ENCODE results near the gene STAC. TPM values are rescaled to one million over a fixed set of nuclear protein-coding genes. Genes with fewer than 3 reads are reported as not detected.
"Not testable (repeated sequence)": the region's sequence is repeated elsewhere in the genome, so short reads cannot be mapped to it uniquely, and the experiment has no call there.

Gene STAC
- total RNA-seq, 1 experiment from 2014 or later: 2.2 TPM

- DNase-seq (ENCODE audit: low read depth, low spot score): no peak
- in situ Hi-C loops (cut with HindIII; ENCODE audit: low pct_unique_long_range_greater_than_20kb, low sequenced_read_pairs): no loop called here
Measured at GRCh38 chr3:36403661-36404060, 23.4 kb downstream of the STAC start.

GRCh38 chr3:36405190-36405589 is 24.9 kb downstream of the STAC start:
- in situ Hi-C loops (cut with HindIII; ENCODE audit: low pct_unique_long_range_greater_than_20kb, low sequenced_read_pairs): no loop called here
- no peak for DNase-seq (ENCODE audit: low read depth, low spot score)

DNA sequence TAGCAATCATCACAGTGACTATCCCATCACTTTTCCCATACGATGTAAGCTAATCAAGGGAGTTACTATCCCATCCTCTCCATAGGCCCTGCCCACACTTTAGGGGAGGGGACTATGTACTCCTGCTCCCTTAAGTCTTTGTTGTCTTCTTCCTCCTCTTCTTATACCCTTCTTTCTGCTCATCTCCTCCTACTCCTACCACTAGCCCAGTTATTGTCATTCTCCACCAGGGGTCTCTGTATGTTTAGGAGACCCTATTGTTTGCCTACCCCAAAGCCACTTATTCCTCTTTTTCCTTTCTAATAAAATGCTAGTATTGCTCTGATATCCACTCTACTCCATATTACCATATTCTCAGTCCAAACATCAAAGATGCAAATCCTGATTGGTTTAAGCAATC is 27.8 kb downstream of the STAC start:
- DNase-seq (ENCODE audit: low read depth, low spot score): peak; percentile 17
- in situ Hi-C loops (cut with HindIII; ENCODE audit: low pct_unique_long_range_greater_than_20kb, low sequenced_read_pairs): no loop called here

- in situ Hi-C loops (cut with HindIII; ENCODE audit: low pct_unique_long_range_greater_than_20kb, low sequenced_read_pairs): no loop called here
- DNase-seq (ENCODE audit: low read depth, low spot score): no peak
Measured at GRCh38 chr3:36409862-36410261, 29.6 kb downstream of the STAC start.

DNA sequence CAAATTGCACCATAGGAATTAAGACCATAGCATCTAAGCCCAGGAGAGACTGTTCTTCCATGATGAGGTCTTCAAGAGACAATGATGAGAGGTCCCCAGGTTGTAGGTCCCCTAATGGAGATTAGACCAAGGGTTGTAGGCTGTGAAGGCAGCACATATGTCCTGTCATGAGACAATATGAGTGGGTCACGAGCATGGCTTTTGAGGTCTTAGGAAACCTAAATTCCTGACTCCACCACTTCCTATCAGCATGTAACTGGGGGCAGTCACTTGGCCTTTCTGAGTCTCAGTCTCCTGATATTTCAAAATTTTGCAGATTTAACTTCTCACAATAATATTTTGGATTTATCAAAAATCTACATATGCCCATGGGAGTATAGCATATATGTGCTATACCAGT is 31.3 kb downstream of the STAC start:
- in situ Hi-C loops (cut with HindIII; ENCODE audit: low pct_unique_long_range_greater_than_20kb, low sequenced_read_pairs): no loop called here
- DNase-seq (ENCODE audit: low read depth, low spot score): no peak

DNA sequence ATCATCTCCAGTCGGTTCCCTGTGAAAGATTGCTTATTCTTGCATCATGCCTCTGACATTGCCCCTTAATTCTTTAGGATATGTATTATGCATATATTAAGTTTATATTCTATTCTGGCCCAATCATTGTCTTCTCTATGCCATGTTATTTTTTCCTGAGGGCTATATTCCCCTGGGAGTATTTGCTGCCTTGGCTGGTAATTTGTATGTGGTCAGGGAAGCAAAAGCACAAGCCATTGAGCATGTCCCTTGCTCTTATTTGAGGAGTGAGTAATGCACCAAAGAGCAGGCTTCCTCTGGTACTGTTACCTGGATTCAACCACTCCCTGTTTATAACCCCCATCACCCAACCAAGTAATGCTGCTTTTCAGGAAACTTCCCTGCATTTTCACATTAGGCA is 36.3 kb downstream of the STAC start:
- in situ Hi-C loops (cut with HindIII; ENCODE audit: low pct_unique_long_range_greater_than_20kb, low sequenced_read_pairs): no loop called here
- no peak for DNase-seq (ENCODE audit: low read depth, low spot score)

- in situ Hi-C loops (cut with HindIII; ENCODE audit: low pct_unique_long_range_greater_than_20kb, low sequenced_read_pairs): no loop called here
- DNase-seq (ENCODE audit: low read depth, low spot score): no peak
Measured at GRCh38 chr3:36417237-36417636, 36.9 kb downstream of the STAC start.

DNA sequence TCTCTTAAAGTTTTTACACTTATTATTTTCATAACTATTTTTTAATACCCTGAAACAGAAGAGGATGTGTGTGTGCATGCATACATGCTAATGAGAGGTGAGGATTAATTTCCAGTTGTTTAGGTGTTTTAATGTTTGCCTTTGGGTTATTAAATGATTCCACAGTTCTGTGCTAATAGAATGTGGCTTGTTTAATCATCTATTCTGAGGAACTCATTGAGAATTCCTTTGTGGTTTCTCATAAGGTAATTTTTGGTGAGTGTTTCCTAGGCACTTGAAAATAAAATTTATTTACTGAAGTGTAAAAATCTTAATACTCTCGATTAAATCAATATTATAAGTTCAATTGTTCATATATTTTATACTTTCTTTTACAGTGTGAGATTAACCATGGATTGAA is 38.0 kb downstream of the STAC start:
- in situ Hi-C loops (cut with HindIII; ENCODE audit: low pct_unique_long_range_greater_than_20kb, low sequenced_read_pairs): no loop called here
- DNase-seq (ENCODE audit: low read depth, low spot score): no peak

GRCh38 chr3:36428445-36428844 is 48.1 kb downstream of the STAC start:
- in situ Hi-C loops (cut with HindIII; ENCODE audit: low pct_unique_long_range_greater_than_20kb, low sequenced_read_pairs): no loop called here

GRCh38 chr3:36429986-36430485 is 49.7 kb downstream of the STAC start:
- in situ Hi-C loops (cut with HindIII; ENCODE audit: low pct_unique_long_range_greater_than_20kb, low sequenced_read_pairs): no loop called here
- DNase-seq (ENCODE audit: low read depth, low spot score): no peak

More at GRCh38 chr3:36428445-36428844, 48.1 kb downstream of the STAC start:
- no peak for DNase-seq (ENCODE audit: low read depth, low spot score)

DNA sequence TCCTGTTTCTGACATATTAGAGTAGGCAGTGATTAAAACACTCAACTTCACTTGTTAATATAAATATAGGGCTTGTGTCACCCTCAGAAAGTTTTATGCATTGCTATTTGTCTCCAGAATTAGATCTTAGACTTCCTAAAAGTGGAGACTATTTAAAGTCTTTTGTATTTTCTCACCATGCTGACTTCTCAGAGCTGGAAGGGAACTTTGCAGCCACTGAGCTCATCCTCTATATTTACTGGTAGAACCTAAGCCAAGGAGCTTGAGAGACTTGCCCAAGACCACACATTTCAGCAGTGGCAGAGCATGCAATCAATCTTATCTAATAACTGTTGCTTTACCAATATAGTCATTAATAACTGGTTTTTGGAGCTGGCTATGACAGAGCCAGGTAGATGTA is 53.2 kb downstream of the STAC start:
- DNase-seq (ENCODE audit: low read depth, low spot score): no peak
- in situ Hi-C loops (cut with HindIII; ENCODE audit: low pct_unique_long_range_greater_than_20kb, low sequenced_read_pairs): no loop called here

DNA sequence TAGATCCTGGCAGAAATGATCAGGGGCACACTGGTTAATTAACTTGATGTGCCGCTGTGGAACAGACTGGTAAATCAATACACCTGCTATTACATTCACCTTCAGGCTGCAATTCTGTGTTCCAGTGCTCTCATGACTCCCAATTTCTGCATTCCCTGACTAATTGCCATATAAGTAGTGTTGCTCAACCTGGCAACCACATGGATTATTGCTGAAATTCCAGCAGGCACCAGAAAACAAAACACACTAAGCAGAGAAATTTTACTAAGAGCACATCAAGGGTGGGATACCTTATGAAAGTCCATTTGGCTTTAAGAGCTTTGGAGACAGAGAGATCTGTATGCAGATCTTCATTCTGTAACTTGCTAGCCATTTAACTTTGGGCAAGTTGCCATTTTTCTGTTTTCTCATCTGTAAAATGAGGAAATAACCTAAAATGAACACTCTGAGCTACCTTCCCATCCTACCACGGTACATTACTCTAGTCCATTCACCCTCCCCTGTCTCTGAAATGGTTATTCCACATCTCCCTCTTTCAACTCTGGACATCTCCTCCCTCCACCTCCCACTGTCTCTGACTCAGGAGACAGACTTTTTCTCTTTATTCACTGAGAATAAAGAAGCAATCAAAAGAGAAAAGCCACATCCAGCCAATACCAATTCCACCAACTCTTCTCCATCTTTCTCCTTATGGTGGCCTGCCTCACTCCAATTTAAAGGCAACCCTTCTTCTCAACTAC is 54.6 kb downstream of the STAC start:
- no peak for DNase-seq (ENCODE audit: low read depth, low spot score)
- in situ Hi-C loops (cut with HindIII; ENCODE audit: low pct_unique_long_range_greater_than_20kb, low sequenced_read_pairs): no loop called here

DNA sequence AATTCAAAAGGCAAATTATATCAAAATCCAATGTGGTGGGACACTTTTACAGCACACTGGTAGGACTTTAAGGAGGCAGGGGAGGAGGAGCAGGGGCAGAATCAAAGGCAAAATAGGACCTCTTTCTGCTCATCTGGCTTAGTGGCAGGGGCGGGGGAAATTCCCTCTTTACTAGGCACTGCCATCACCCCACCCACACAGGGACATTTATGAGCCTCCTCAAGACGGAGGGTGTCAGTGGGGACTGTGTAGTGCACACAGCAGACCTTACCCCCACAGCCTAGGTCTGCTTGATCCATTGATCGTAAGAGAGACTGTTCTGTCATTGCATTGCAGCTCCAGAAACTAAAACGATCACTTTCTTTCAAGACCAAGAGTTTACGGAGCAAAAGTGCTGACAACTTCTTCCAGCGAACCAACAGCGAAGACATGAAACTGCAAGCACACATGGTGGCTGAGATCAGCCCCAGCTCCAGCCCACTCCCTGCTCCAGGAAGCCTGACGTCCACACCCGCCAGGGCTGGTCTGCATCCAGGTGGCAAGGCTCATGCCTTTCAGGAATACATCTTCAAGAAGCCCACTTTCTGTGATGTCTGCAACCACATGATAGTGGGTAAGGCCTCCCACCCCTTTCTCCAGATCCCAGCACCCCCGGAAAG is 62.9 kb downstream of the STAC start:
- in situ Hi-C loops (cut with HindIII; ENCODE audit: low pct_unique_long_range_greater_than_20kb, low sequenced_read_pairs): no loop called here

GRCh38 chr3:36444909-36445308 is 64.6 kb downstream of the STAC start:
- in situ Hi-C loops (cut with HindIII; ENCODE audit: low pct_unique_long_range_greater_than_20kb, low sequenced_read_pairs): no loop called here
- DNase-seq (ENCODE audit: low read depth, low spot score): no peak

More for the DNA sequence above, 62.9 kb downstream of the STAC start:
- no peak for DNase-seq (ENCODE audit: low read depth, low spot score)

DNA sequence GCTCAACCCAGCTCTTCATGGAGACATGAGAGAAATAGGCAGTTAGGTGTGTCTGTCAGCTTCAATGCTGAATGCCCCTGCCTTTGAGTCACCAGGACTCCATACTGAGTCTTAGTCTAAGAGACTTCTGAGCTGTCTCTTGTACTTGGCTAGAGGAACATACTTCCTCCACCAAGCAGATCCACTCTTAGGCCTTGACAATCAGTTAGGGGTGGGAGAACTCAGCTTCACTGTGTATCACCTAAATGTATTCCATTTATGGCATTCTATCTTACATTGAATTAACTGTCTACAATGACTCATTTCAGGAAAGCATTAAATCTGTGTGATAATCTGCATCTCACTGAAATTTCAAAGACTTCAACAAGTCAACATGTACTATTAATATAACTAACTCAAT is 66.0 kb downstream of the STAC start:
- in situ Hi-C loops (cut with HindIII; ENCODE audit: low pct_unique_long_range_greater_than_20kb, low sequenced_read_pairs): no loop called here
- no peak for DNase-seq (ENCODE audit: low read depth, low spot score)

DNA sequence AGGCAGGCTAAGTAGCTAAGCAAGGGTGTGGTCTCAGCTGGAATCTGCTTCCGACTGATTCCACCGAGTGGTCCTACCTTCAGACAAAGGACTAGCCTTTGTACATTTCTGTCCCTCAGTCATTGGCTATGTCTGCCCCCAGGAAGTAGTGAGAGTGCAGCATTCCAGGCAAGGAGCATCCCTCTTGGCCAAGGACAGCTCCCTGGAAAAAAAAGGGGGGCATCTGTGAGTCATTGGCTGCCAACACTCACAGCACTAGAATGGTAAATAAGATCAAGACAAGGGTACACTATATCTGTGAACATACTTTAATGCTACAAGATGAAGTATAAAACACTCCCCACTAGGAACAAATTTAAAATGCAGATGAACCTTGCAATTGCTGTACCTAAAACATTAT is 66.8 kb downstream of the STAC start:
- DNase-seq (ENCODE audit: low read depth, low spot score): no peak
- in situ Hi-C loops (cut with HindIII; ENCODE audit: low pct_unique_long_range_greater_than_20kb, low sequenced_read_pairs): no loop called here

DNA sequence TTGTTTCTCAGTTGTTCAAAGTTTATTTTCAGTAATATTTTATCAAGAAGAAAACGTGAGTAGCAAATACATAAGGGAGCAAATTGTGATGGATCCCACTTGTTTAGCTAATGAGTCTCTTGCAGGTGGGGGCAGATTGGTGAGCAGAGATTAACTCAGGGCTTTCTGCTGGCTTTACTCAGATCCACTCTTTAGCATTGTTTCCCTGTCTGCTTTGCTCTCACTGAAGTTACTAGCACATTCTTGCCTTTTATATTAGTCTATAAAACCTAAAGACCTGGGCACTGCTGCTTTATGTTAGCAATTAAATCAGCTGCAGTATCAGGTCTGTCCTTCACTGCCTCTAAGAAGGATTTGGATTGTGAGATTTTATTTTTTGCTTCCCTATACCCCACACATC is 71.5 kb downstream of the STAC start:
- in situ Hi-C loops (cut with HindIII; ENCODE audit: low pct_unique_long_range_greater_than_20kb, low sequenced_read_pairs): no loop called here
- no peak for DNase-seq (ENCODE audit: low read depth, low spot score)

GRCh38 chr3:36453213-36453612 is 72.9 kb downstream of the STAC start:
- in situ Hi-C loops (cut with HindIII; ENCODE audit: low pct_unique_long_range_greater_than_20kb, low sequenced_read_pairs); DNase-seq (ENCODE audit: low read depth, low spot score): not testable (repeated sequence)

DNA sequence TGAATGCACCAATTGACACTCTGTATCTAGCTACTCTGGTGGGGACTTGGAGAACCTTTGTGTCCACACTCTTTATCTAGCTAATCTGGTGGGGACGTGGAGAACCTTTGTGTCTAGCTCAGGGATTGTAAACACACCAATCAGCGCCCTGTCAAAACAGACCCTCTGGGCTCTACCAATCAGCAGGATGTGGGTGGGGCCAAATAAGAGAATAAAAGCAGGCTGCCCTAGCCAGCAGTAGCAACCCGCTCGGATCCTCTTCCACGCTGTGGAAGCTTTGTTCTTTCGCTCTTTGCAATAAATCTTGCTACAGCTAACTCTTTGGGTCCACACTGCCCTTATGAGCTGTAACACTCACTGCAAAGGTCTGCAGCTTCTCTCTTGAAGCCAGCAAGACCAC is 73.6 kb downstream of the STAC start:
- DNase-seq (ENCODE audit: low read depth, low spot score); in situ Hi-C loops (cut with HindIII; ENCODE audit: low pct_unique_long_range_greater_than_20kb, low sequenced_read_pairs): not testable (repeated sequence)
